ENCODE measurements around the gene GRIK3. TPM values are rescaled to one million over a fixed set of nuclear protein-coding genes. Genes with fewer than 3 reads are reported as not detected.

Gene GRIK3
- total RNA-seq, 1 donor from 2014 or later: not detected

DNA sequence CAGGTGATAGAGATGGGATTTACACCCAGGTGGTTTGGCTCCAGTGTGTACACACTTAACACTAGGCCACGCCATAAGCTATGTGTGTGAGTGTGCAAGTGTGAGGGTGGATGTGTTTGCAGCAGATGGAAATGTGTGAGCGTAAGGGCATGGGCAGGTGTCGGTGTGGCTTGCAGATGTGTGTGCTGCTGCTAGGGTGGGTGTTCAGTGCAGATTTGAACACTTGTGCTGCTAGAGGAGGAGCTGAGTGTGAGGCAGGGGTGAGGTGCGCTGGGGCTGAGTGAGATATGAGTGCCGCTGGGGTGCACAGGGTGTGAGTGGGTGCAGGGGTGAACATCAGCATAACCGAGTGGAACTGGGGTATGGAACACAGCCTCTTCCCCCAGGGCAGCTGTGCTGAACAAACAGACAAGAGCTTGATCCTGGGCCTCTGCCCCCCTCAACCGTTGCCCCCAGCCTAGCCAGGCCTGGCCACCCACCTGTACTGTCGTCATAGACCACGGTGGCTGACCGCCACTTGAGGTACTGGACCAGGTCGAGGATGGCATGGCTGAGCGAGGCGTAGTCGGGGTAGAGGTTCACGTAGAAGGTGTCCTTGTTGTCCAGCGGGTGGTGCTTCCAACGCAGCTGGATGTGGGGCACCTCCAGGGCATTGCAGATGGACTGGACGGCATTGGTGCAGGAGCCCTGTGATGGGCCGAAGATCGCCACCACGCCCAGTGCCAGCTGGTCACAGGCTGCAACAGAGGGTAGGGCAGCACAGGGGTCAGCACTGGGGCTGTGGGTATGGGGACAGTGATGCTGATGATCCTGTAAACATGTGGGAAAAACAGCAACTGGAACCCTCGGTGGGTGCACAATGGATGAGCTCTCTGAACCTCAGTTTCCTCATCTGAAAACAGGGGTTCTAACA lies 153.9 kb downstream of the GRIK3 start:
- no peaks in the 10 kb centered on the region for H3K36me3 Mint-ChIP-seq (ENCODE audit: unreplicated experiment)
- DNase-seq (ENCODE audit: extremely low spot score, unreplicated experiment): peak; percentile 75
- no peaks in the 10 kb centered on the region for H3K27me3 Mint-ChIP-seq (ENCODE audit: unreplicated experiment)
- H3K4me3 Mint-ChIP-seq (ENCODE audit: unreplicated experiment): no peak overlapping the region
- no peaks in the 10 kb centered on the region for H3K4me1 Mint-ChIP-seq (ENCODE audit: unreplicated experiment)
- TF ChIP-seq, protein P1, sequence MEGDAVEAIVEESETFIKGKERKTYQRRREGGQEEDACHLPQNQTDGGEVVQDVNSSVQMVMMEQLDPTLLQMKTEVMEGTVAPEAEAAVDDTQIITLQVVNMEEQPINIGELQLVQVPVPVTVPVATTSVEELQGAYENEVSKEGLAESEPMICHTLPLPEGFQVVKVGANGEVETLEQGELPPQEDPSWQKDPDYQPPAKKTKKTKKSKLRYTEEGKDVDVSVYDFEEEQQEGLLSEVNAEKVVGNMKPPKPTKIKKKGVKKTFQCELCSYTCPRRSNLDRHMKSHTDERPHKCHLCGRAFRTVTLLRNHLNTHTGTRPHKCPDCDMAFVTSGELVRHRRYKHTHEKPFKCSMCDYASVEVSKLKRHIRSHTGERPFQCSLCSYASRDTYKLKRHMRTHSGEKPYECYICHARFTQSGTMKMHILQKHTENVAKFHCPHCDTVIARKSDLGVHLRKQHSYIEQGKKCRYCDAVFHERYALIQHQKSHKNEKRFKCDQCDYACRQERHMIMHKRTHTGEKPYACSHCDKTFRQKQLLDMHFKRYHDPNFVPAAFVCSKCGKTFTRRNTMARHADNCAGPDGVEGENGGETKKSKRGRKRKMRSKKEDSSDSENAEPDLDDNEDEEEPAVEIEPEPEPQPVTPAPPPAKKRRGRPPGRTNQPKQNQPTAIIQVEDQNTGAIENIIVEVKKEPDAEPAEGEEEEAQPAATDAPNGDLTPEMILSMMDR (IDR thresholded peaks at IDR 0.05): no peak
- H3K27ac Mint-ChIP-seq (ENCODE audit: unreplicated experiment): no peak overlapping the region
- H3K9me3 Mint-ChIP-seq (ENCODE audit: unreplicated experiment): no peaks in the 10 kb centered on the region

DNA sequence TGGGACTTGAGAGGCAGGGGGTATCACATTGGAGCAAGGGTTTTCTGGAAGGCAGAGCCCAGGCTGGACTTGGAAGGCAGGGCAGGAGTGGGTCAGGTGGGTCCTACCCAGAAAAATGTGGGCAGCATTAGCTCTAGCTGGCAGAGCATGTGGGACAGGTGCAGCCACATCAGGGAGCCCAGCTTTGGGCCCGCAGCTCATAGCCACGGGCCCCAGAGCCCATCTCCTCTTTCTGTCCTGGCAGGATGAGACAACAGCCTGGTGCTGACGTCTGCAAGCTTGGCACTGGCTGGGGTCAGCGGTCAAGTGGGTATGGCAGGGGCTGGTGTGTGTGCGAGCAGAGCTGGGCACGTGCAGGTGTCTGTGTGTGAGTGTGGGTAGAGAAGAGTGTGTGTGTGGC lies 154.7 kb downstream of the GRIK3 start:
- Mint-ChIP-seq H3K4me1 (ENCODE audit: unreplicated experiment) (no peaks in the 10 kb centered on the region), H3K27me3 (ENCODE audit: unreplicated experiment) (no peaks in the 10 kb centered on the region), H3K4me3 (ENCODE audit: unreplicated experiment) (no peak overlapping the region), H3K36me3 (ENCODE audit: unreplicated experiment) (no peaks in the 10 kb centered on the region), H3K9me3 (ENCODE audit: unreplicated experiment) (no peaks in the 10 kb centered on the region), H3K27ac (ENCODE audit: unreplicated experiment) (no peak overlapping the region)
- DNase-seq (ENCODE audit: extremely low spot score, unreplicated experiment): peak; percentile 65
- TF ChIP-seq, protein P1 (IDR thresholded peaks at IDR 0.05): no peak

DNA sequence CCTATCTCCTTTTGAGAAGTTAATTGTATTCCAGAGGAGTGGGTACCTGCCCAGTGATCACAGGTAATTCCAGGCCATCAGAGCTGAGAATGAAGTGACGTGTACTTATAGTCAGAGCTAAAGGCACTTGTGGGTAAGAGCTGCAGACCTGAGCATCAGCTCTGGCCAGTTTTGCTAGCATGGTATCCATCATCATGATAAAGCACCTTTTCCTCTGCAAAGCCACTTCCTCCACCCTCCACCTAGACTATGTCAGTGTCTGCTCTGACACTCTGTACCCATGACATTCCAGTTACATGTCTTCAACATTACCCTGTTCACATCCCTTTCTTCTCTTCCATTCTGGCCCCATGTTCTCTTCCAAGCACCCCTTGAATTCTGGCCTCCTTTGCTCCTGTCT lies 157.3 kb downstream of the GRIK3 start:
- no peaks in the 10 kb centered on the region for H3K36me3 Mint-ChIP-seq (ENCODE audit: unreplicated experiment)
- no peaks in the 10 kb centered on the region for H3K9me3 Mint-ChIP-seq (ENCODE audit: unreplicated experiment)
- no peaks in the 10 kb centered on the region for H3K4me1 Mint-ChIP-seq (ENCODE audit: unreplicated experiment)
- no peaks in the 10 kb centered on the region for H3K27me3 Mint-ChIP-seq (ENCODE audit: unreplicated experiment)
- DNase-seq (ENCODE audit: extremely low spot score, unreplicated experiment): peak; percentile 53
- no peak overlapping the region for H3K27ac Mint-ChIP-seq (ENCODE audit: unreplicated experiment)
- no peak overlapping the region for H3K4me3 Mint-ChIP-seq (ENCODE audit: unreplicated experiment)
- TF ChIP-seq, protein P1 (IDR thresholded peaks at IDR 0.05): no peak

DNA sequence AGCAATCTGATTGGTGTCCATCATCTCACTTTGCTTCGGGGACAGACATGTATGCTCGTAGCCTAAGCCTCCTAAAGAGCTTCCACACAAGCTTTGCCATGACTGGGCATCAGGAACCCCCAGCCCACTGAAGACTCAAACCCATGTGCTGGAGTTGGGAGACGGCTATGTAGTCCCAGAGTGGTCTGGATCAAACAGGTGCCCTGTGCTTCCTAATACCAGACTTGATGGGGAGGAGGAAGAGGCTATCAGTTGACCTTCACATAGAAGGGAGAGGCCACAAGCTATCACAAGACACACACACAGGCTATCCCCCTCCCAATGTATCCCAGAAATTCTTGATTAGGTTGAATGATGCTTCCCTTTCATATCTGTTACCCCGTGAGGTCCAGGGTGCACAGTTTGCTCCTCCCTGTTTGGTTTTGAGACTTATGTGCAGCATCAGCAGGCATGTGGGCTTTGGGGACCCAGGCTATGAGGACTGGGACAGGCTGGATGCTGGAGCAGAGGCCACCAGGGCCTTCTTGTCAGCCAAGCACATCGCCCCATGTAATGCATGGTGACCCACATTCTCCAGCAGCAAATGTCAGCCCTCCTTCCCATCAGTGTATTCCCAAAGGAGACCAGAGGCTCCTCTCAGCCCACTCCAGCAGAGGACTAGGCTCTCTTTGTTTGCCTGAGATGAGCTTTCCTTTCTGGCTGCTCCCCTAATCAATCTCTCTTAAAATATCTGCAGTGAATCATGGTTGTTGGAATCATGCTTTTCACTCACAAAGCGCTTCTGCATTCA lies 159.8 kb downstream of the GRIK3 start:
- TF ChIP-seq, protein P1 (IDR thresholded peaks at IDR 0.05): no peak
- no peaks in the 10 kb centered on the region for H3K27me3 Mint-ChIP-seq (ENCODE audit: unreplicated experiment)
- H3K27ac Mint-ChIP-seq (ENCODE audit: unreplicated experiment): no peak overlapping the region
- H3K4me1 Mint-ChIP-seq (ENCODE audit: unreplicated experiment): no peaks in the 10 kb centered on the region
- no peaks in the 10 kb centered on the region for H3K9me3 Mint-ChIP-seq (ENCODE audit: unreplicated experiment)
- H3K4me3 Mint-ChIP-seq (ENCODE audit: unreplicated experiment): no peak overlapping the region
- peak; percentile 57 for DNase-seq (ENCODE audit: extremely low spot score, unreplicated experiment)
- H3K36me3 Mint-ChIP-seq (ENCODE audit: unreplicated experiment): no peaks in the 10 kb centered on the region

DNA sequence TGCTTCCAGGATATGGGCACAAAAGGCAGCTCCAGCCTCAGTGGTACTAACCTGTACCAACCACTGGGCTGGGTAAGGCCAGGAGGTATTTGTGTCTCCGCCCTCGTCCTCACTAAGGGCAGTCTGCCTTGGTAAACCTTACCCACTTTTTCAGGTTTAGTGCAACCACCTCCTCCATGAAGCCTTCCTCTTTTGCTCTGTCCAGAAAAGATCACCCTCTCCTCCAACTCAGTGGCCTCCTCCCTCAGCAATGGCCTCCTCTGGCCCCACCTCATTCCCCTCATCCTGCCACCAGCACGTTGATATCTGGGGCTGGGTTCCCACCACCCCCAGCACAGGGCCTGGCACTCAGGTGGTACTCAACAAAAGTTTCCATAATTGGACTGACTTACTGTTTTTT lies 161.5 kb downstream of the GRIK3 start:
- Mint-ChIP-seq H3K27me3 (ENCODE audit: unreplicated experiment) (no peaks in the 10 kb centered on the region), H3K9me3 (ENCODE audit: unreplicated experiment) (no peaks in the 10 kb centered on the region), H3K36me3 (ENCODE audit: unreplicated experiment) (no peaks in the 10 kb centered on the region), H3K27ac (ENCODE audit: unreplicated experiment) (no peak overlapping the region), H3K4me3 (ENCODE audit: unreplicated experiment) (no peak overlapping the region), H3K4me1 (ENCODE audit: unreplicated experiment) (no peaks in the 10 kb centered on the region)
- TF ChIP-seq, protein P1 (IDR thresholded peaks at IDR 0.05): no peak
- DNase-seq (ENCODE audit: extremely low spot score, unreplicated experiment): peak; percentile 30
